Measurements from ENCODE around the gene EEF1AKMT1. TPM values are rescaled to one million over a fixed set of nuclear protein-coding genes. Genes with fewer than 3 reads are reported as not detected.

Gene EEF1AKMT1
- total and polyA plus RNA-seq, 10 of the 15 experiments (the other 5 are each of a cell fraction or from before 2014, with no cell fraction given) = 7.9 to 44.5 (median 11.0) TPM

DNA sequence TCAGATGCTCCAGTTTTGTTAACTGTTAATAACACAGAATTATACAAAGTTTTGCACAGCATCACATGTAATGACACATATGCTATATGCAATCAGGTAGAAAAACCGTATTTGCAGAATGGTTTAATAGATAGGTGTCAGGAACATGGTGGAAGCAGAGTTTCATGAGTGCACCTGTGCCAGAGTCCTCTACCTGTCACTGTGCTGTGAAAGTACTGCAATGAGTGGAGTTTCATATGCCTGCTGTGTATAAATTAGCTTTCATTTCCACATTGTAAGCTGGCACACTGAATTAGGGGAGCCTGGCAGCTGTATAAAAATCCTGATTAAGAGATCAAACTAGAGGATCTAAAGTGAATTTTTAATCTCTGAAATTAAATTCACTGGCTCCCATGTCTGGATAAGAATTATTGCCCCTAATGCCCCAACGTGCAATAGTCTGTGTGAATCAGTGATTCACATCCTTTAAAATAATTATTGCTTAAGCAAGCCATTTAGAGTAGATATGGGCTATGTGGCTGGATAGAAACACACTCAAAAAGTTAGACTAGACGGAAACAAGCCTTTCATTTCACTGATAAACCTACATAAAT is 8.5 kb upstream of the EEF1AKMT1 start:
- BruUV-seq (replicated peaks) = TSS peak; percentile 42
- Histone ChIP-seq H3K27ac (ENCODE audit: control insufficient read depth, insufficient read depth) (peak overlapping the region; percentile 23; the same call in 1 of the 2 replicates), H2AFZ (ENCODE audit: control insufficient read depth, low read depth, low read length) (no peak overlapping the region), H3K9ac (ENCODE audit: control insufficient read depth, insufficient read depth, low read length) (no peak overlapping the region), H3K79me2 (ENCODE audit: control insufficient read depth, insufficient read depth, low read length) (no peaks in the 10 kb centered on the region), H3K4me2 (ENCODE audit: control insufficient read depth, insufficient read depth) (no peak overlapping the region), H3K9me3 (replicated peaks; ENCODE audit: control insufficient read depth, insufficient read depth, low read length) (no peaks in the 10 kb centered on the region), H3K4me3 (no peak overlapping the region), H4K20me1 (ENCODE audit: control insufficient read depth, insufficient read depth) (no peaks in the 10 kb centered on the region), H3K4me1 (ENCODE audit: control insufficient read depth, insufficient read depth, low read length) (peaks cover 7% of the 10 kb centered on the region), H3K36me3 (ENCODE audit: control insufficient read depth in 2 of 2, insufficient read depth in 2 of 2, low read length in 1 of 2) (peaks cover 0 to 4% of the 10 kb centered on the region in 2 experiments; a peak in 3 of 4 replicates), H3K27me3 (replicated peaks in 1 of 2; ENCODE audit: control insufficient read depth in 2 of 2, insufficient read depth in 2 of 2, low read length in 1 of 2) (no peaks in the 10 kb centered on the region)
- intact Hi-C loops (cut with micrococcal nuclease; ENCODE audit: unreplicated experiment) = no loop called here
- no peak for FAIRE-seq
- DNase-seq (ENCODE audit: low read depth, low spot score) = no peak
- in situ Hi-C loops (cut with MboI) = no loop called here
- CTCF ChIA-PET = interaction anchor here (0.6 to 1.2 kb wide), 2 partner anchors 288 to 520 kb away, joined by 3 read pairs; no protein-coding TSS in a partner anchor
- ATAC-seq = peak; percentile 66; the same call in 2 of the 3 replicates
- SMC1A ChIA-PET (ENCODE audit: uncharacterized antibody, unreplicated experiment) = interaction anchor here (0.7 kb wide), 1 partner anchor 10 kb away, joined by 3 read pairs; no protein-coding TSS in a partner anchor
- POLR2A ChIA-PET = no interaction called here
- TF ChIP-seq TCF3 (IDR thresholded peaks at IDR 0.05; ENCODE audit: borderline replicate concordance, insufficient read depth, low read depth, low read length) (0 out of 2 replicates have a peak, but pooled peaks have one; percentile 33), JUNB (IDR thresholded peaks at IDR 0.05) (peak; percentile 20; the same call in 1 of the 2 replicates), NFIC (IDR thresholded peaks at IDR 0.05; ENCODE audit: low read depth, low read length) (no peak)
- RAD21 ChIA-PET (ENCODE audit: unreplicated experiment) = no interaction called here
- WGBS (ENCODE audit: insufficient coverage, insufficient replicate concordance, low lambda C conversion rate, missing lambda C conversion rate) = 42% methylated on average over 3 of the region's 3 CpGs

DNA sequence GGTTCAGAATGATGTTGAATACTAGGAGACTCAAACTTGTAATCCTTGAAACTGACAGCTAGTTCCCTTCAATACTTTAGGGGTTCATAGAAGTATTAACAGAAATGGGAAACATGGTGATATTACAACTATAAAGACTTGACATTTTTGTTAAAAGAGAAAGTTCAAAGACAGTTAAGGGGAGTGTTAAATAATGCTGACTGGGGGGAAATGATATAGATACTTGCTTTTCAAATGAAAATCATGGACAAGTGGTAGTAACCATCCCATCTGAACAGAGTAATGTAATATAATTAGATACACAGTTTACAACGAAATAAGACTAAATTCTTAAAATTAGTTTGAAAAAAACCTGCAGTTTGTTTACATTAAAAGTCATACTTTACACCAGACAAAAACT is 6.6 kb upstream of the EEF1AKMT1 start:
- H3K79me2 ChIP-seq (ENCODE audit: control insufficient read depth, insufficient read depth, low read length) = no peaks in the 10 kb centered on the region
- no peak overlapping the region for H3K4me3 ChIP-seq
- intact Hi-C loops (cut with micrococcal nuclease; ENCODE audit: unreplicated experiment) (no loop called here), in situ Hi-C loops (cut with MboI) (no loop called here)
- ChIA-PET POLR2A (interaction anchor here (0.6 kb wide), 1 partner anchor 886 kb away, joined by 4 read pairs; no protein-coding TSS in a partner anchor), SMC1A (ENCODE audit: uncharacterized antibody, unreplicated experiment) (interaction anchor here (0.7 to 1.7 kb wide), 2 partner anchors 48 to 284 kb away, joined by 3 to 4 read pairs; no protein-coding TSS in a partner anchor), CTCF (interaction anchor here (1.4 to 2.1 kb wide), 2 partner anchors 285 to 287 kb away, joined by 5 to 7 read pairs; no protein-coding TSS in a partner anchor), RAD21 (ENCODE audit: unreplicated experiment) (no interaction called here)
- no TSS peak for BruUV-seq (replicated peaks)
- no peaks in the 10 kb centered on the region for H4K20me1 ChIP-seq (ENCODE audit: control insufficient read depth, insufficient read depth)
- H2AFZ ChIP-seq (ENCODE audit: control insufficient read depth, low read depth, low read length) = no peak overlapping the region
- H3K9me3 ChIP-seq (replicated peaks; ENCODE audit: control insufficient read depth, insufficient read depth, low read length) = no peaks in the 10 kb centered on the region
- DNase-seq (ENCODE audit: low read depth, low spot score) (no peak), FAIRE-seq (no peak), ATAC-seq (no peak)
- H3K27ac ChIP-seq (ENCODE audit: control insufficient read depth, insufficient read depth) = no peak overlapping the region
- no peaks in the 10 kb centered on the region for H3K27me3 ChIP-seq (replicated peaks in 1 of 2; ENCODE audit: control insufficient read depth in 2 of 2, insufficient read depth in 2 of 2, low read length in 1 of 2)
- 50% methylated on average over 1 of the region's 1 CpG for WGBS (ENCODE audit: insufficient coverage, insufficient replicate concordance, low lambda C conversion rate, missing lambda C conversion rate)
- no peak overlapping the region for H3K9ac ChIP-seq (ENCODE audit: control insufficient read depth, insufficient read depth, low read length)
- H3K4me1 ChIP-seq (ENCODE audit: control insufficient read depth, insufficient read depth, low read length) = peaks cover 7% of the 10 kb centered on the region
- no peak overlapping the region for H3K4me2 ChIP-seq (ENCODE audit: control insufficient read depth, insufficient read depth)
- peaks cover 0 to 4% of the 10 kb centered on the region in 2 experiments; a peak in 2 of 4 replicates for H3K36me3 ChIP-seq (ENCODE audit: control insufficient read depth in 2 of 2, insufficient read depth in 2 of 2, low read length in 1 of 2)
- TF ChIP-seq STAT1 (conservative IDR thresholded peaks at IDR 0.05) (no peak), ZNF274 (IDR thresholded peaks at IDR 0.05; ENCODE audit: insufficient read depth, insufficient read length) (no peak), IKZF2 (IDR thresholded peaks at IDR 0.05) (no peak), YBX1 (IDR thresholded peaks at IDR 0.05) (no peak), SREBF1 (IDR thresholded peaks at IDR 0.05; ENCODE audit: low read length) (no peak), ZBED1 (IDR thresholded peaks at IDR 0.05; ENCODE audit: borderline replicate concordance) (no peak), EED (IDR thresholded peaks at IDR 0.05; ENCODE audit: low read depth) (no peak), RB1 (IDR thresholded peaks at IDR 0.05; ENCODE audit: borderline replicate concordance) (no peak), KLF5 (IDR thresholded peaks at IDR 0.05; ENCODE audit: partially characterized antibody) (no peak)
- TF ChIP-seq, protein P1, sequence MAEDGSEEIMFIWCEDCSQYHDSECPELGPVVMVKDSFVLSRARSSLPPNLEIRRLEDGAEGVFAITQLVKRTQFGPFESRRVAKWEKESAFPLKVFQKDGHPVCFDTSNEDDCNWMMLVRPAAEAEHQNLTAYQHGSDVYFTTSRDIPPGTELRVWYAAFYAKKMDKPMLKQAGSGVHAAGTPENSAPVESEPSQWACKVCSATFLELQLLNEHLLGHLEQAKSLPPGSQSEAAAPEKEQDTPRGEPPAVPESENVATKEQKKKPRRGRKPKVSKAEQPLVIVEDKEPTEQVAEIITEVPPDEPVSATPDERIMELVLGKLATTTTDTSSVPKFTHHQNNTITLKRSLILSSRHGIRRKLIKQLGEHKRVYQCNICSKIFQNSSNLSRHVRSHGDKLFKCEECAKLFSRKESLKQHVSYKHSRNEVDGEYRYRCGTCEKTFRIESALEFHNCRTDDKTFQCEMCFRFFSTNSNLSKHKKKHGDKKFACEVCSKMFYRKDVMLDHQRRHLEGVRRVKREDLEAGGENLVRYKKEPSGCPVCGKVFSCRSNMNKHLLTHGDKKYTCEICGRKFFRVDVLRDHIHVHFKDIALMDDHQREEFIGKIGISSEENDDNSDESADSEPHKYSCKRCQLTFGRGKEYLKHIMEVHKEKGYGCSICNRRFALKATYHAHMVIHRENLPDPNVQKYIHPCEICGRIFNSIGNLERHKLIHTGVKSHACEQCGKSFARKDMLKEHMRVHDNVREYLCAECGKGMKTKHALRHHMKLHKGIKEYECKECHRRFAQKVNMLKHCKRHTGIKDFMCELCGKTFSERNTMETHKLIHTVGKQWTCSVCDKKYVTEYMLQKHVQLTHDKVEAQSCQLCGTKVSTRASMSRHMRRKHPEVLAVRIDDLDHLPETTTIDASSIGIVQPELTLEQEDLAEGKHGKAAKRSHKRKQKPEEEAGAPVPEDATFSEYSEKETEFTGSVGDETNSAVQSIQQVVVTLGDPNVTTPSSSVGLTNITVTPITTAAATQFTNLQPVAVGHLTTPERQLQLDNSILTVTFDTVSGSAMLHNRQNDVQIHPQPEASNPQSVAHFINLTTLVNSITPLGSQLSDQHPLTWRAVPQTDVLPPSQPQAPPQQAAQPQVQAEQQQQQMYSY (CRISPR knock-in tag; IDR thresholded peaks at IDR 0.05) = no peak
- TF ChIP-seq, protein P2, sequence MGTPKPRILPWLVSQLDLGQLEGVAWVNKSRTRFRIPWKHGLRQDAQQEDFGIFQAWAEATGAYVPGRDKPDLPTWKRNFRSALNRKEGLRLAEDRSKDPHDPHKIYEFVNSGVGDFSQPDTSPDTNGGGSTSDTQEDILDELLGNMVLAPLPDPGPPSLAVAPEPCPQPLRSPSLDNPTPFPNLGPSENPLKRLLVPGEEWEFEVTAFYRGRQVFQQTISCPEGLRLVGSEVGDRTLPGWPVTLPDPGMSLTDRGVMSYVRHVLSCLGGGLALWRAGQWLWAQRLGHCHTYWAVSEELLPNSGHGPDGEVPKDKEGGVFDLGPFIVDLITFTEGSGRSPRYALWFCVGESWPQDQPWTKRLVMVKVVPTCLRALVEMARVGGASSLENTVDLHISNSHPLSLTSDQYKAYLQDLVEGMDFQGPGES (IDR thresholded peaks at IDR 0.05) = no peak

Measured in GM12878 (cell line).